Measurements from ENCODE around the gene PTPRG. TPM values are rescaled to one million over a fixed set of nuclear protein-coding genes. Genes with fewer than 3 reads are reported as not detected.
A peak's percentile ranks its signal among the peaks of the same experiment; 100 is the strongest.
"Not testable (repeated sequence)": the region's sequence is repeated elsewhere in the genome, so short reads cannot be mapped to it uniquely, and the experiment has no call there.

Gene PTPRG
- total and polyA plus RNA-seq, 2 of the 13 experiments (the other 11 are each of a cell fraction or from before 2014, with no cell fraction given) = 8.0 to 25.3 TPM

DNA sequence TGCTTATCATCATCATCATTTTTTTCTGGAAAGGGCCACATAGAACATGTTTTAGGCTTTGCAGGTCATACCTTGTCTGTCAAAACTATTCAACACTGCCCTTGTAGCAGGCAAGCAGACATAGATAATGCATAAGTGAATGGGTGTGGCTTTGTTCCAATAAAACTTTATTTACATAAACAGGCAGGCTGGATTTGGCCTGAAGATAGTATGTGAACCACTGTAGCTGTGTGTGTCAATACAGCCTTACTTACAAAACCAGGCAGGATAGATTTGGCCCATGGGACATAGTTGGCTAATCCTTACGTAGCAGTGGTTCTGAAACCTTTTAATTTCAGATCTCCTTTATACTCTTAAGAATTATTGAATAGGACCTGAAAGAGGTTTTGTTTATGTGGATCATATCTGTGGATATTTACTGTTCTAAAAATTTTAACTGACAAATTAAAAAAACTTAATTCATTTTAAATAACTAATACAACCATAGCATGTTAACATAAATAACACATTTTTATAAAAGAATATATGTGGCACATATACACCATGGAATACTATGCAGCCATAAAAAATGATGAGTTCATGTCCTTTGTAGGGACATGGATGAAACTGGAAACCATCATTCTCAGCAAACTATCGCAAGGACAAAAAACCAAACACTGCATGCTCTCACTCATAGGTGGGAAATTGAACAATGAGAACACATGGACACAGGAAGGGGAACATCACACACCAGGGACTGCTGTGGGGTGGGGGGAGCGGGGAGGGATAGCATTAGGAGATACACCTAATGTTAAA, 137.1 kb downstream of the PTPRG start:
- FAIRE-seq; H3K27ac ChIP-seq (ENCODE audit: extremely low read length, insufficient read depth, low read length); H3K36me3 ChIP-seq (replicated peaks in 1 of 2; ENCODE audit: control insufficient read depth in 1 of 2, insufficient read depth in 2 of 2, low read length in 2 of 2); H3K79me2 ChIP-seq (ENCODE audit: insufficient read depth, low read length); H4K20me1 ChIP-seq (ENCODE audit: insufficient read depth, low read length); H3K27me3 ChIP-seq (ENCODE audit: control insufficient read depth in 1 of 2, insufficient read depth in 2 of 2, low read length in 2 of 2); H3K9ac ChIP-seq (ENCODE audit: insufficient read depth, low read depth, low read length); ATAC-seq; H3K9me3 ChIP-seq (ENCODE audit: low read length); POLR2A ChIA-PET; H2AFZ ChIP-seq (ENCODE audit: low read length); intact Hi-C loops (cut with micrococcal nuclease; ENCODE audit: unreplicated experiment); H3K4me2 ChIP-seq (ENCODE audit: low read depth, low read length); H3K4me1 ChIP-seq (ENCODE audit: insufficient read depth, low read length); H3K4me3 ChIP-seq (replicated peaks in 1 of 3; ENCODE audit: insufficient read depth in 1 of 3, low read depth in 2 of 3, low read length in 3 of 3); BruUV-seq (replicated peaks); DNase-seq (ENCODE audit: low spot score); CTCF ChIA-PET (ENCODE audit: low intra/inter-chr PET ratio, low total read pairs); in situ Hi-C loops (cut with HindIII; ENCODE audit: extremely low pct_ligation_motif_present, low pct_unique_long_range_greater_than_20kb): not testable (repeated sequence)
- TF ChIP-seq, protein P1, sequence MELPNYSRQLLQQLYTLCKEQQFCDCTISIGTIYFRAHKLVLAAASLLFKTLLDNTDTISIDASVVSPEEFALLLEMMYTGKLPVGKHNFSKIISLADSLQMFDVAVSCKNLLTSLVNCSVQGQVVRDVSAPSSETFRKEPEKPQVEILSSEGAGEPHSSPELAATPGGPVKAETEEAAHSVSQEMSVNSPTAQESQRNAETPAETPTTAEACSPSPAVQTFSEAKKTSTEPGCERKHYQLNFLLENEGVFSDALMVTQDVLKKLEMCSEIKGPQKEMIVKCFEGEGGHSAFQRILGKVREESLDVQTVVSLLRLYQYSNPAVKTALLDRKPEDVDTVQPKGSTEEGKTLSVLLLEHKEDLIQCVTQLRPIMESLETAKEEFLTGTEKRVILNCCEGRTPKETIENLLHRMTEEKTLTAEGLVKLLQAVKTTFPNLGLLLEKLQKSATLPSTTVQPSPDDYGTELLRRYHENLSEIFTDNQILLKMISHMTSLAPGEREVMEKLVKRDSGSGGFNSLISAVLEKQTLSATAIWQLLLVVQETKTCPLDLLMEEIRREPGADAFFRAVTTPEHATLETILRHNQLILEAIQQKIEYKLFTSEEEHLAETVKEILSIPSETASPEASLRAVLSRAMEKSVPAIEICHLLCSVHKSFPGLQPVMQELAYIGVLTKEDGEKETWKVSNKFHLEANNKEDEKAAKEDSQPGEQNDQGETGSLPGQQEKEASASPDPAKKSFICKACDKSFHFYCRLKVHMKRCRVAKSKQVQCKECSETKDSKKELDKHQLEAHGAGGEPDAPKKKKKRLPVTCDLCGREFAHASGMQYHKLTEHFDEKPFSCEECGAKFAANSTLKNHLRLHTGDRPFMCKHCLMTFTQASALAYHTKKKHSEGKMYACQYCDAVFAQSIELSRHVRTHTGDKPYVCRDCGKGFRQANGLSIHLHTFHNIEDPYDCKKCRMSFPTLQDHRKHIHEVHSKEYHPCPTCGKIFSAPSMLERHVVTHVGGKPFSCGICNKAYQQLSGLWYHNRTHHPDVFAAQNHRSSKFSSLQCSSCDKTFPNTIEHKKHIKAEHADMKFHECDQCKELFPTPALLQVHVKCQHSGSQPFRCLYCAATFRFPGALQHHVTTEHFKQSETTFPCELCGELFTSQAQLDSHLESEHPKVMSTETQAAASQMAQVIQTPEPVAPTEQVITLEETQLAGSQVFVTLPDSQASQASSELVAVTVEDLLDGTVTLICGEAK (IDR thresholded peaks at IDR 0.05) = 0 out of 2 replicates have a peak, but pooled peaks have one; percentile 13
- TF ChIP-seq, protein P1 (CRISPR knock-in tag; IDR thresholded peaks at IDR 0.05) = peak; percentile 57; the same call in 1 of the 2 replicates
- WGBS (ENCODE audit: low lambda C conversion rate) = 98% methylated on average over 3 of the region's 3 CpGs

Data from HepG2 (cell line).